H1 (cell line): ENCODE results near the gene NKAIN2. TPM values are rescaled to one million over a fixed set of nuclear protein-coding genes. Genes with fewer than 3 reads are reported as not detected.

ENCODE experiments used
- CTCF ChIA-PET: fragments of 300-600 bp; sonication (Branson Sonifier 250); formaldehyde crosslinking; loops from one replicate; lab custom pipeline; 2021; ENCODE audit not compliant: partially characterized antibody; lab: Charles Lee
- POLR2A ChIA-PET: fragments of 300-600 bp; sonication (Branson Sonifier 250); formaldehyde crosslinking; loops from one replicate; lab custom pipeline; 2021; ENCODE audit warnings: inconsistent platforms; ENCODE audit not compliant: partially characterized antibody; lab: Charles Lee
- DNase-seq, 2 experiments: peaks; one replicate each; pipeline versions ENCODE4 v3.0.0 to v3.0.0-alpha.2; 2010 to 2022; ENCODE audit warnings: low spot score in 2 of 2, low read depth in 1 of 2, mixed read lengths in 1 of 2
- FAIRE-seq: peaks from 2 replicates; lab custom pipeline; 2011; peaks lifted over from hg19 to GRCh38; lab: Jason Lieb, UNC
- H2AFZ ChIP-seq: 2 replicates; pipeline ENCODE4 v1.8.1; 2012; ENCODE audit warnings: low read length, inconsistent platforms
- H2AK5ac ChIP-seq: 2 replicates; pipeline ENCODE4 v1.6.1; 2013; ENCODE audit warnings: low read depth, low read length
- H2BK120ac ChIP-seq: replicated peaks from 2 replicates; pipeline ENCODE3; 2013; ENCODE audit warnings: low read depth, low read length, inconsistent platforms
- H2BK12ac ChIP-seq: 2 replicates; pipeline ENCODE4 v1.6.1; 2013; ENCODE audit warnings: low read depth, low read length
- H2BK15ac ChIP-seq: 2 replicates; pipeline ENCODE4 v1.6.1; 2013; ENCODE audit warnings: low read length
- H2BK20ac ChIP-seq: 2 replicates; pipeline ENCODE4 v1.6.1; 2013; ENCODE audit warnings: low read length
- H2BK5ac ChIP-seq: 2 replicates; pipeline ENCODE4 v1.6.1; 2013; ENCODE audit warnings: low read depth, low read length
- H3K14ac ChIP-seq: 2 replicates; pipeline ENCODE4 v1.6.1; 2013; ENCODE audit warnings: inconsistent platforms; ENCODE audit not compliant: insufficient read length
- H3K18ac ChIP-seq: 2 replicates; pipeline ENCODE4 v1.6.1; 2013; ENCODE audit warnings: low read length; ENCODE audit errors: extremely low read depth
- H3K23ac ChIP-seq: 2 replicates; pipeline ENCODE4 v1.6.1; 2013; ENCODE audit warnings: inconsistent platforms; ENCODE audit not compliant: insufficient read length
- H3K23me2 ChIP-seq: 2 replicates; pipeline ENCODE4 v1.6.1; 2013; ENCODE audit warnings: low read depth, low read length
- H3K27ac ChIP-seq: 2 replicates; pipeline ENCODE4 v1.6.1; 2011; ENCODE audit warnings: low read depth, low read length, inconsistent platforms
- H3K27me3 ChIP-seq, 4 experiments: replicated peaks in 1 of 4; 1 replicate in 1 of 4; 2 replicates in 3 of 4; pipeline versions ENCODE4 v1.6.1 to v1.8.1; 2011 to 2013; ENCODE audit warnings: low read length in 3 of 4, mild to moderate bottlenecking in 3 of 4, inconsistent platforms in 2 of 4, mixed read lengths in 2 of 4, moderate library complexity in 1 of 4; ENCODE audit not compliant: control insufficient read depth in 3 of 4, insufficient read depth in 3 of 4; ENCODE audit errors: extremely low read depth in 1 of 4
- H3K36me3 ChIP-seq, 4 experiments: 2 replicates each; pipeline versions ENCODE4 v1.6.1 to v1.8.1; 2011 to 2013; ENCODE audit warnings: mild to moderate bottlenecking in 4 of 4, low read length in 3 of 4, moderate library complexity in 2 of 4, control low read depth in 1 of 4, inconsistent platforms in 1 of 4; ENCODE audit not compliant: insufficient read depth in 4 of 4, control insufficient read depth in 2 of 4
- H3K4ac ChIP-seq: replicated peaks from 2 replicates; pipeline ENCODE3; 2013; ENCODE audit warnings: low read length, low read depth, mixed read lengths, inconsistent platforms; ENCODE audit not compliant: insufficient read length
- H3K4me1 ChIP-seq, 4 experiments: replicated peaks in 1 of 4; 1 replicate in 1 of 4; 2 replicates in 3 of 4; pipeline versions ENCODE4 v1.6.1 to v1.8.1; 2011 to 2013; ENCODE audit warnings: low read length in 3 of 4, inconsistent platforms in 2 of 4, mixed read lengths in 1 of 4; ENCODE audit not compliant: insufficient read depth in 4 of 4, control insufficient read depth in 3 of 4
- H3K4me2 ChIP-seq, 2 experiments: 2 replicates each; pipeline versions ENCODE4 v1.6.1 to v1.8.1; 2011 to 2013; ENCODE audit warnings: low read depth in 2 of 2, low read length in 2 of 2, control low read depth in 1 of 2, inconsistent platforms in 1 of 2, mild to moderate bottlenecking in 1 of 2; ENCODE audit not compliant: insufficient read depth in 1 of 2
- H3K4me3 ChIP-seq, 4 experiments: fragments of 200-600, 300-600 bp in 1 of 4; sonication (generic), shearing (Covaris generic), sonication (Bioruptor Twin) in 1 of 4; 2 replicates each; pipeline versions ENCODE4 v1.5.1 to v1.8.1; 2011 to 2016; ENCODE audit warnings: low read length in 4 of 4, low read depth in 3 of 4, control low read depth in 2 of 4, inconsistent platforms in 2 of 4, mild to moderate bottlenecking in 2 of 4, mixed read lengths in 1 of 4, moderate library complexity in 1 of 4; ENCODE audit not compliant: insufficient read depth in 2 of 4; ENCODE audit errors: extremely low read depth in 1 of 4
- H3K56ac ChIP-seq: replicated peaks from 2 replicates; pipeline ENCODE3; 2013; ENCODE audit warnings: low read depth, mild to moderate bottlenecking, mixed read lengths, low read length, inconsistent platforms; ENCODE audit not compliant: insufficient read length
- H3K79me1 ChIP-seq: 2 replicates; pipeline ENCODE4 v1.6.1; 2013; ENCODE audit warnings: low read depth, low read length, control low read depth
- H3K79me2 ChIP-seq, 2 experiments: 2 replicates each; pipeline versions ENCODE4 v1.6.1 to v1.8.1; 2012 to 2013; ENCODE audit warnings: low read length in 2 of 2, mild to moderate bottlenecking in 2 of 2, inconsistent platforms in 1 of 2; ENCODE audit not compliant: insufficient read depth in 2 of 2, control insufficient read depth in 1 of 2
- H3K9ac ChIP-seq, 4 experiments: replicated peaks in 1 of 4; 1 replicate in 1 of 4; 2 replicates in 3 of 4; pipeline versions ENCODE4 v1.6.1 to v1.8.1; 2011 to 2013; ENCODE audit warnings: low read depth in 3 of 4, low read length in 3 of 4, control low read depth in 2 of 4, mild to moderate bottlenecking in 2 of 4, moderate library complexity in 2 of 4, inconsistent platforms in 1 of 4; ENCODE audit errors: extremely low read depth in 1 of 4
- H3K9me3 ChIP-seq, 2 experiments: 2 replicates each; pipeline versions ENCODE4 v1.6.1 to v1.8.1; 2012 to 2013; ENCODE audit warnings: mild to moderate bottlenecking in 2 of 2, moderate library complexity in 2 of 2, control low read depth in 1 of 2, inconsistent platforms in 1 of 2, low read depth in 1 of 2, low read length in 1 of 2, mixed read lengths in 1 of 2; ENCODE audit not compliant: insufficient read depth in 2 of 2
- H4K20me1 ChIP-seq, 2 experiments: replicated peaks in 1 of 2; 2 replicates each; pipeline versions ENCODE3 to v1.8.1; 2011 to 2013; ENCODE audit warnings: inconsistent platforms in 2 of 2, low read length in 2 of 2, mild to moderate bottlenecking in 1 of 2; ENCODE audit not compliant: insufficient read depth in 2 of 2, control insufficient read depth in 1 of 2
- H4K5ac ChIP-seq: 2 replicates; pipeline ENCODE4 v1.6.1; 2013; ENCODE audit warnings: low read length, low read depth, mixed read lengths, inconsistent platforms; ENCODE audit not compliant: insufficient read length
- H4K8ac ChIP-seq: 2 replicates; pipeline ENCODE4 v1.8.0; 2013; ENCODE audit warnings: mild to moderate bottlenecking, moderate library complexity, low read length, inconsistent platforms; ENCODE audit not compliant: insufficient read depth; ENCODE audit errors: extremely low read depth
- H4K91ac ChIP-seq: replicated peaks from 2 replicates; pipeline ENCODE3; 2013; ENCODE audit warnings: low read length, mixed read lengths, inconsistent platforms; ENCODE audit not compliant: insufficient read length
- HDAC2 ChIP-seq, 2 experiments: fragments of 300-600 bp in 1 of 2; sonication (generic) in 1 of 2; IDR thresholded peaks; 2 replicates each; pipeline ENCODE4 v1.6.1; 2011 to 2012; ENCODE audit warnings: low read depth in 2 of 2, low read length in 2 of 2, mild to moderate bottlenecking in 2 of 2, moderate library complexity in 2 of 2, borderline replicate concordance in 1 of 2, inconsistent platforms in 1 of 2
- MAFK ChIP-seq: IDR thresholded peaks from 2 replicates; pipeline ENCODE4 v1.6.1; 2012; ENCODE audit warnings: low read depth, mild to moderate bottlenecking, improper control_type of control experiment, low read length
- polyA plus RNA-seq, 7 experiments: library from polyadenylated mRNA; depleted of rRNA in 3 of 7; stranded (reverse) in 5 of 7; unstranded in 2 of 7; fragments of >200 nt in 5 of 7; fragments of 200-250 nt in 2 of 7; gene quantifications; 1 replicate in 5 of 7; 2 replicates in 1 of 7; 4 replicates in 1 of 7; pipeline versions ENCODE4 v1.2.1 to v1.2.3, GENCODE V29; 2011 to 2013; ENCODE audit warnings: missing spikeins in 2 of 7, mixed read lengths in 2 of 7
- total RNA-seq: library from RNA; stranded (reverse); fragmentation: NEBNext Ultra II Directional; extraction: Animal tissue kit (Norgen Biotek cat#: 25700); gene quantifications from 2 replicates; pipeline ENCODE4 v1.2.1, GENCODE V29; 2021

NKAIN2 gene
- total and polyA plus RNA-seq, 2 of the 8 experiments (the other 6 are each of a cell fraction or from before 2014, with no cell fraction given) = 0.20 to 0.34 TPM

DNA sequence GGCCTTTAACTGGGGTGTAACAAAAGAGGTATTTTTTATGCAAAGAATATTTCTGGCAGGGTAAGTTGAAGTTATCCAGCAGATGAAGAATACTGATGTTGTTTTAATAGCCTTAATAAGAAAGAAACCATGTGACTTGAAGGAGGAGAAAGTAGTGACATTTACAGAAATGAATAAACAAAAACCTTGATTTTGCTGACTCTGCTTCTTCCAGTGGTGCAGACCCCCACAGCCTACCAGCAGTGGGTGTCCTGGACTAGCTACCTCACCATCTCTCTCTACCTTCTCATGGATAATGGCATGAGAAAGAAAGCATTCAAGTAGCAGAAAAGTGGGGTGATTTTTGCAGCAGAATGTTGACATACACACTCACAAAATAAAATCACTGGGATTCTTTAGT is 996.0 kb downstream of the NKAIN2 start:
- no peak for DNase-seq
- Histone ChIP-seq H3K4me2 (no peak overlapping the region), H4K20me1 (no peaks in the 10 kb centered on the region), H3K23me2 (no peaks in the 10 kb centered on the region), H3K36me3 (no peaks in the 10 kb centered on the region; a peak in 1 of 8 replicates), H3K79me2 (no peaks in the 10 kb centered on the region), H3K27ac (no peak overlapping the region), H2BK120ac (no peak overlapping the region), H3K4me3 (no peak overlapping the region), H4K8ac (no peak overlapping the region), H4K91ac (no peak overlapping the region), H3K14ac (no peak overlapping the region), H3K23ac (no peak overlapping the region), H3K18ac (no peak overlapping the region), H3K79me1 (no peaks in the 10 kb centered on the region), H3K9me3 (peaks cover 3% of the 10 kb centered on the region in 2 experiments; a peak in 2 of 4 replicates), H2AFZ (no peak overlapping the region), H3K56ac (no peak overlapping the region), H3K27me3 (no peaks in the 10 kb centered on the region), H2AK5ac (no peak overlapping the region), H2BK5ac (no peak overlapping the region), H3K9ac (no peak overlapping the region), H2BK20ac (no peak overlapping the region), H3K4ac (no peak overlapping the region), H2BK15ac (no peak overlapping the region), H3K4me1 (peaks cover 0 to 5% (median 0%) of the 10 kb centered on the region in 4 experiments; a peak in 1 of 7 replicates), H4K5ac (no peak overlapping the region), H2BK12ac (no peak overlapping the region)
- no peak for FAIRE-seq
- TF ChIP-seq MAFK (peak; percentile 52; the same call in 1 of the 2 replicates), HDAC2 (IDR thresholded peaks at IDR 0.05; ENCODE audit: borderline replicate concordance in 1 of 2, low read depth in 2 of 2, low read length in 2 of 2) (no peak)
- ChIA-PET CTCF (interaction anchor here (1.0 to 1.2 kb wide), 5 partner anchors 11 to 997 kb away, joined by 3 to 4 read pairs (median 3); no protein-coding TSS in a partner anchor), POLR2A (interaction anchor here (1.0 kb wide), 1 partner anchor 12 kb away, joined by 3 read pairs; no protein-coding TSS in a partner anchor)
